HG02852 (cell line): Measurements from ENCODE around the gene ZBTB46.
"Not testable (repeated sequence)": the region's sequence is repeated elsewhere in the genome, so short reads cannot be mapped to it uniquely, and the experiment has no call there.

Source experiments
- ATAC-seq: cut with Tn5 transposase; IDR thresholded peaks from one replicate; pipeline ENCODE4 v1.9.1; 2021; ENCODE audit warnings: mild to moderate bottlenecking, moderate library complexity; ENCODE audit not compliant: unreplicated experiment

Gene ZBTB46

GRCh38 chr20:63830841-63831588 lies at the start of gene ZBTB46:
Gene ZBTB46 (minus strand): TSS chr20:63831264. CDS start chr20:63790757, 40,507 bp downstream.
- ATAC-seq, result no peak

GRCh38 chr20:63878899-63879663 lies 48.0 kb upstream of the ZBTB46 start:
- no peak for ATAC-seq

GRCh38 chr20:63877755-63878470 lies 46.8 kb upstream of the ZBTB46 start:
- no peak for ATAC-seq

GRCh38 chr20:63876489-63877036 lies 45.5 kb upstream of the ZBTB46 start:
- ATAC-seq, result no peak

GRCh38 chr20:63874241-63874640 lies 43.2 kb upstream of the ZBTB46 start:
- ATAC-seq, result not testable (repeated sequence)

- no peak for ATAC-seq
Observed at GRCh38 chr20:63873477-63873971, 42.5 kb upstream of the ZBTB46 start.

GRCh38 chr20:63868264-63868663 lies 37.2 kb upstream of the ZBTB46 start:
- no peak for ATAC-seq

GRCh38 chr20:63867042-63867441 lies 36.0 kb upstream of the ZBTB46 start:
- ATAC-seq, result not testable (repeated sequence)

GRCh38 chr20:63864978-63865640 lies 34.0 kb upstream of the ZBTB46 start, which contains the start of gene TPD52L2:
Gene TPD52L2 (plus strand): TSS chr20:63865270. CDS start chr20:63865366, 96 bp downstream.
- peak; percentile 71 for ATAC-seq

- ATAC-seq, result no peak
Observed at GRCh38 chr20:63864545-63864977, 33.5 kb upstream of the ZBTB46 start.

GRCh38 chr20:63863798-63864544 lies 32.9 kb upstream of the ZBTB46 start:
- ATAC-seq, result peak; percentile 59

GRCh38 chr20:63863021-63863797 lies 32.1 kb upstream of the ZBTB46 start:
- ATAC-seq, result no peak

GRCh38 chr20:63861981-63862901 lies 31.2 kb upstream of the ZBTB46 start:
- ATAC-seq, result no peak

- ATAC-seq, result no peak
Observed at GRCh38 chr20:63861365-63861934, 30.4 kb upstream of the ZBTB46 start, which contains the start of gene ABHD16B. Gene ABHD16B (plus strand): TSS chr20:63861498. CDS start chr20:63861541, 43 bp downstream.

GRCh38 chr20:63860325-63861051 lies 29.4 kb upstream of the ZBTB46 start:
- no peak for ATAC-seq

GRCh38 chr20:63859166-63859699 lies 28.2 kb upstream of the ZBTB46 start:
- ATAC-seq, result no peak
